ENCODE results near the gene UACA.

UACA gene

DNA sequence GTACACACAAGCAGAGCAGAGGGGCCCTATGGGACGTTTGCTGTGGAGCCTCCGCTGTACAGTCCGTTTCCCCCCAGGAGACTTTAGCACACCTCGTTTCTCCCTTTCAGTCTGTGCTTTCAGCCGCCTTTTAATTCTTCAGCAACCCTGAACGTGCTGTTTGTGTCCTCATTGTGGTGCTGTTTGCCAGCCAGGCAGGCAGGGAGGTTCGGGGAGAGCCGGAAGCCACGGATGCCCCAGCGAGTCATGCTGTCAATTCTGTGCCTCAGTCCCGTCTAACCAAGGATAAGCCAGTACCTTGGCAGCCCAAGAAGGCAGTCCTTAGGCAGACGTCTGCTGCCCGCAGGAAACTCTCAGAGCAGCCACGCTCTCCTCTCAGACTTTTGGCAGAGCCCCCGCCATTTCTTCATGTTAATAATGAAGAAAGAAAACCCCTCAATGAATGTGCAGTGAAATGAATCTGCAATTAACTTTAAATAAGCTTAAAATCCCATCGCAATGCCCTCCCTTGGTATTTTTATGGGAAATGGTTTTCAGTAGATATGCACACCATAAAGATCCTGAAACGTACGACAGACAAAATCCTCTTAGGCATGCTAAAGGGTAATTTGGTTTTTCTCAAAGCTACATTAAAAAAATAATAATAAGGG, 158.6 kb downstream of the UACA start:
- Histone ChIP-seq H3K4me3 (no peak overlapping the region), H3K9me3 (0 out of 2 replicates have a peak, but pooled peaks cover 2% of the 10 kb centered on the region), H3K4me1 (peaks cover 10% of the 10 kb centered on the region), H3K36me3 (replicated peaks) (no peaks in the 10 kb centered on the region), H3K27me3 (ENCODE audit: low read depth) (no peaks in the 10 kb centered on the region)
- in situ Hi-C loops (cut with MboI; ENCODE audit: low sequenced_read_pairs) = no loop called here
- peak in 1 of 2 experiments; percentile 44 for DNase-seq (ENCODE audit: low spot score in 2 of 2)
